ENCODE results near the gene PTPRR. TPM values are rescaled to one million over a fixed set of nuclear protein-coding genes. Genes with fewer than 3 reads are reported as not detected.

PTPRR gene
- total and polyA plus RNA-seq, 2 of the 13 experiments (the other 11 are each of a cell fraction or from before 2014, with no cell fraction given) = not detected

DNA sequence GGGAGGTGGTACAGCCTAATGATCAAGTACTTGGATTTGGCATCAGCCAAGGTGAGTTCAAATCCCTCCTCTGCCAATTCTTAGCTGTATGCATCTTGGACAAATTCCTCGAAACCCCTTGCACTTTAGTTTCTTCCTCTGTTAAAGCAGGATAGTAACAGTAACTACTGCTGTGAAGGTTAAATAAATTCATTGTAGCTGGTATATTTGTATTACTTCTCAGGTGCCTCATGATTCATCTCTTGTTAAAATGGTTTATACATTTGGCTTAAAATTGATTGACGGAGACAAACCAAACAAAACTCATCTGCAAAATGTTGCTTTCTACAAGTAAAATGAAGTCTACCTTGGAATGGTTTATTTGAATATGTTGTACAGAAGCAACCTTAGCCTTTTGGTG is 281.0 kb downstream of the PTPRR start (continued):
- no peak for TF ChIP-seq REXO4 (CRISPR knock-in tag; IDR thresholded peaks at IDR 0.05; ENCODE audit: borderline replicate concordance)

DNA sequence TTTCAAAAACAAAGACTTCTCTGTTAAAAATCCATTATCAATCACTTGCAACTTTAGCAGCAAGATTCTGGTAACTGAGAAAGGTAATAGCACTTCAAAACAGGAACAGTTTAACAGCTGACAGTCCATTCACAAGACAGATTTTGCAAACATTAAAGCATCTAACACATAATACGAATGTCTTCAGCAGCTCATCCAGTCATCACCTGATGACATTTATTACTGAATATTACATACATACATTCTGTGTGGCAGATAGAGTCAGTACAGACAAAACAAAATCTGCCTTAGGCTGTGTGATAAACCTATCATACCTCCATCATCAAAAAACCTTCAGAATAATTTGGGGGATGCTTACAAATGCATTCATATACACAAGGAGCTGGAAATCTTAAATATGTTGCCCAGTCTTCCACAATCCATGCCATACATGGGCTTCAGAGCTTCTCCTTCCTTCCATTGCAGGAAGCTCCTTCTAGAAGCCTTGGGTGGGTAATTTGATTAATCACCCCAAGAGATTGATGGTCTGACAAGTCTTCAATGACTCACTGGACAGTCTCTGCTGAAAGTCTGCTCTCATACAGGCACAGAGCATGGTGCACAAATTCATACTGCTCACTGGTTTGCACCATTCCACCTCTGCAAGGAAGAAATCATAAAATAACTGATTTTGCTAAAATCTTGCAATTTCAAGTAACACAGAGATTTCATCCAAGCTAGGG is 281.7 kb downstream of the PTPRR start:
- in situ Hi-C loops (cut with HindIII; ENCODE audit: extremely low pct_ligation_motif_present, low pct_unique_long_range_greater_than_20kb) (no loop called here), intact Hi-C loops (cut with micrococcal nuclease; ENCODE audit: unreplicated experiment) (no loop called here)
- no peak overlapping the region for H3K4me2 ChIP-seq (ENCODE audit: low read depth, low read length)
- H3K27me3 ChIP-seq (ENCODE audit: control insufficient read depth in 1 of 2, insufficient read depth in 2 of 2, low read length in 2 of 2) = no peaks in the 10 kb centered on the region; a peak in 1 of 5 replicates
- H3K4me3 ChIP-seq (replicated peaks in 1 of 3; ENCODE audit: insufficient read depth in 1 of 3, low read depth in 2 of 3, low read length in 3 of 3) = no peak overlapping the region
- no peaks in the 10 kb centered on the region for H3K4me1 ChIP-seq (ENCODE audit: insufficient read depth, low read length)
- H3K79me2 ChIP-seq (ENCODE audit: insufficient read depth, low read length) = no peaks in the 10 kb centered on the region
- H3K27ac ChIP-seq (ENCODE audit: extremely low read length, insufficient read depth, low read length) = no peak overlapping the region
- H2AFZ ChIP-seq (ENCODE audit: low read length) = no peak overlapping the region
- 0% methylated on average over 1 of the region's 1 CpG for WGBS (ENCODE audit: low lambda C conversion rate)
- CTCF ChIA-PET (ENCODE audit: low intra/inter-chr PET ratio, low total read pairs) = no interaction called here
- FAIRE-seq (no peak), ATAC-seq (no peak), DNase-seq (ENCODE audit: low spot score) (no peak)
- no peaks in the 10 kb centered on the region for H3K9me3 ChIP-seq (ENCODE audit: low read length)
- H3K36me3 ChIP-seq (replicated peaks in 1 of 2; ENCODE audit: control insufficient read depth in 1 of 2, insufficient read depth in 2 of 2, low read length in 2 of 2) = no peaks in the 10 kb centered on the region
- TF ChIP-seq HINFP (CRISPR knock-in tag; IDR thresholded peaks at IDR 0.05; ENCODE audit: low read depth) (no peak), ELK4 (CRISPR knock-in tag; IDR thresholded peaks at IDR 0.05; ENCODE audit: borderline replicate concordance) (no peak), TCF12 (IDR thresholded peaks at IDR 0.05) (no peak), TCF12 (CRISPR knock-in tag; IDR thresholded peaks at IDR 0.05) (no peak), KDM3A (CRISPR knock-in tag; IDR thresholded peaks at IDR 0.05; ENCODE audit: low read depth) (no peak), DNMT3B (CRISPR knock-in tag; conservative IDR thresholded peaks at IDR 0.05) (no peak), SKI (IDR thresholded peaks at IDR 0.05; ENCODE audit: partially characterized antibody) (no peak), ETS1 (CRISPR knock-in tag; IDR thresholded peaks at IDR 0.05) (no peak), SNRNP70 (IDR thresholded peaks at IDR 0.05; ENCODE audit: low read depth, low read length) (no peak), ZNF788 (CRISPR knock-in tag; IDR thresholded peaks at IDR 0.05; ENCODE audit: borderline replicate concordance) (no peak), ZIK1 (CRISPR knock-in tag; IDR thresholded peaks at IDR 0.05; ENCODE audit: borderline replicate concordance, low read depth) (no peak), ZNF678 (CRISPR knock-in tag; IDR thresholded peaks at IDR 0.05) (no peak)
- TF ChIP-seq, protein P1, sequence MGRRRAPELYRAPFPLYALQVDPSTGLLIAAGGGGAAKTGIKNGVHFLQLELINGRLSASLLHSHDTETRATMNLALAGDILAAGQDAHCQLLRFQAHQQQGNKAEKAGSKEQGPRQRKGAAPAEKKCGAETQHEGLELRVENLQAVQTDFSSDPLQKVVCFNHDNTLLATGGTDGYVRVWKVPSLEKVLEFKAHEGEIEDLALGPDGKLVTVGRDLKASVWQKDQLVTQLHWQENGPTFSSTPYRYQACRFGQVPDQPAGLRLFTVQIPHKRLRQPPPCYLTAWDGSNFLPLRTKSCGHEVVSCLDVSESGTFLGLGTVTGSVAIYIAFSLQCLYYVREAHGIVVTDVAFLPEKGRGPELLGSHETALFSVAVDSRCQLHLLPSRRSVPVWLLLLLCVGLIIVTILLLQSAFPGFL (CRISPR knock-in tag; IDR thresholded peaks at IDR 0.05) = no peak
- TF ChIP-seq, protein P2, sequence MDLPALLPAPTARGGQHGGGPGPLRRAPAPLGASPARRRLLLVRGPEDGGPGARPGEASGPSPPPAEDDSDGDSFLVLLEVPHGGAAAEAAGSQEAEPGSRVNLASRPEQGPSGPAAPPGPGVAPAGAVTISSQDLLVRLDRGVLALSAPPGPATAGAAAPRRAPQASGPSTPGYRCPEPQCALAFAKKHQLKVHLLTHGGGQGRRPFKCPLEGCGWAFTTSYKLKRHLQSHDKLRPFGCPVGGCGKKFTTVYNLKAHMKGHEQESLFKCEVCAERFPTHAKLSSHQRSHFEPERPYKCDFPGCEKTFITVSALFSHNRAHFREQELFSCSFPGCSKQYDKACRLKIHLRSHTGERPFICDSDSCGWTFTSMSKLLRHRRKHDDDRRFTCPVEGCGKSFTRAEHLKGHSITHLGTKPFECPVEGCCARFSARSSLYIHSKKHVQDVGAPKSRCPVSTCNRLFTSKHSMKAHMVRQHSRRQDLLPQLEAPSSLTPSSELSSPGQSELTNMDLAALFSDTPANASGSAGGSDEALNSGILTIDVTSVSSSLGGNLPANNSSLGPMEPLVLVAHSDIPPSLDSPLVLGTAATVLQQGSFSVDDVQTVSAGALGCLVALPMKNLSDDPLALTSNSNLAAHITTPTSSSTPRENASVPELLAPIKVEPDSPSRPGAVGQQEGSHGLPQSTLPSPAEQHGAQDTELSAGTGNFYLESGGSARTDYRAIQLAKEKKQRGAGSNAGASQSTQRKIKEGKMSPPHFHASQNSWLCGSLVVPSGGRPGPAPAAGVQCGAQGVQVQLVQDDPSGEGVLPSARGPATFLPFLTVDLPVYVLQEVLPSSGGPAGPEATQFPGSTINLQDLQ (CRISPR knock-in tag; IDR thresholded peaks at IDR 0.05) = no peak
- no peak overlapping the region for H3K9ac ChIP-seq (ENCODE audit: insufficient read depth, low read depth, low read length)
- BruUV-seq (replicated peaks) = no TSS peak
- POLR2A ChIA-PET = no interaction called here
- no peaks in the 10 kb centered on the region for H4K20me1 ChIP-seq (ENCODE audit: insufficient read depth, low read length)

Data from HepG2 (cell line).